ENCODE data around the gene NTPCR.
A peak's percentile ranks its signal among the peaks of the same experiment; 100 is the strongest.

NTPCR gene

GRCh38 chr1:232927830-232928505 lies 22.4 kb upstream of the NTPCR start:
- no peak for DNase-seq

GRCh38 chr1:232932486-232933425 lies 17.7 kb upstream of the NTPCR start:
- no peak for DNase-seq

GRCh38 chr1:232936941-232937340 lies 13.5 kb upstream of the NTPCR start:
- DNase-seq, result no peak

GRCh38 chr1:232937741-232938375 lies 12.6 kb upstream of the NTPCR start:
- DNase-seq, result no peak

GRCh38 chr1:232938926-232939325 lies 11.5 kb upstream of the NTPCR start:
- no peak for DNase-seq

GRCh38 chr1:232939748-232940147 lies 10.7 kb upstream of the NTPCR start:
- DNase-seq, result no peak

GRCh38 chr1:232940262-232940661 lies 10.1 kb upstream of the NTPCR start:
- no peak for DNase-seq

GRCh38 chr1:232942413-232943294 lies 7.8 kb upstream of the NTPCR start:
- DNase-seq, result no peak

GRCh38 chr1:232943679-232944252 lies 6.6 kb upstream of the NTPCR start:
- peak; percentile 9 for DNase-seq

GRCh38 chr1:232944347-232944746 lies 6.1 kb upstream of the NTPCR start:
- DNase-seq, result no peak

- DNase-seq, result no peak
Observed at GRCh38 chr1:232949636-232950196, 695 bp upstream of the NTPCR start.

GRCh38 chr1:232951180-232951579 lies 769 bp downstream of the NTPCR start:
- DNase-seq, result no peak

GRCh38 chr1:232951605-232952004 lies 1.2 kb downstream of the NTPCR start:
- DNase-seq, result no peak

- peak; percentile 33 for DNase-seq
Observed at GRCh38 chr1:232952514-232953499, 2.4 kb downstream of the NTPCR start.

GRCh38 chr1:232954594-232955365 lies 4.4 kb downstream of the NTPCR start:
- no peak for DNase-seq

- no peak for DNase-seq
Observed at GRCh38 chr1:232956081-232956480, 5.7 kb downstream of the NTPCR start.

GRCh38 chr1:232958067-232958466 lies 7.7 kb downstream of the NTPCR start:
- DNase-seq, result no peak

GRCh38 chr1:232962761-232963745 lies 12.6 kb downstream of the NTPCR start:
- DNase-seq, result peak; percentile 52

- DNase-seq, result no peak
Observed at GRCh38 chr1:232964601-232965000, 14.2 kb downstream of the NTPCR start.
